K562 (cell line): ENCODE measurements around the gene CLCN6. TPM values are rescaled to one million over a fixed set of nuclear protein-coding genes. Genes with fewer than 3 reads are reported as not detected.

Experiments
- CC2D1A ChIP-seq: fragments of 450-650 bp; IDR thresholded peaks from 2 replicates; pipeline ENCODE4 v1.6.1; 2017; ENCODE audit warnings: mild to moderate bottlenecking
- DDX20 ChIP-seq: fragments of 450-650 bp; IDR thresholded peaks from 2 replicates; pipeline ENCODE4 v1.6.1; 2016; ENCODE audit warnings: missing genetic modification characterization, low read depth, mild to moderate bottlenecking, missing compliant biosample characterization, moderate library complexity
- ETV1 ChIP-seq: fragments of 450-650 bp; conservative IDR thresholded peaks from 2 replicates; pipeline ENCODE4 v1.6.1; 2016; ENCODE audit warnings: missing genetic modification characterization, control low read depth, low read depth, missing compliant biosample characterization
- JUND ChIP-seq, 2 experiments: IDR thresholded peaks; 2 replicates in 1 of 2; 3 replicates in 1 of 2; pipeline ENCODE4 v1.6.1; 2011; ENCODE audit warnings: borderline replicate concordance in 2 of 2, low read depth in 2 of 2, low read length in 2 of 2, improper control_type of control experiment in 1 of 2, missing biosample characterization in 1 of 2, missing genetic modification characterization in 1 of 2, missing genetic modification reagents in 1 of 2
- KAT7 ChIP-seq: sonication (generic); formaldehyde crosslinking; IDR thresholded peaks from 2 replicates; pipeline ENCODE4 v1.8.0; 2022; ENCODE audit warnings: missing genetic modification reagents, mild to moderate bottlenecking, borderline replicate concordance
- KDM2B ChIP-seq: fragments of 250-450 bp; sonication (Bioruptor Pico); IDR thresholded peaks from 2 replicates; pipeline ENCODE4 v1.8.0; 2021; ENCODE audit warnings: mild to moderate bottlenecking, moderate library complexity
- LEF1 ChIP-seq: fragments of 450-650 bp; IDR thresholded peaks from 2 replicates; pipeline ENCODE4 v1.6.1; 2016; ENCODE audit warnings: mild to moderate bottlenecking
- NELFE ChIP-seq: IDR thresholded peaks from 2 replicates; pipeline ENCODE4 v1.6.1; 2011; ENCODE audit warnings: mild to moderate bottlenecking; ENCODE audit not compliant: insufficient read depth, insufficient read length
- RBFOX2 ChIP-seq: fragments of 200-400 bp; formaldehyde crosslinking; IDR thresholded peaks from 2 replicates; pipeline ENCODE4 v1.6.1; 2017; ENCODE audit warnings: low read depth, mild to moderate bottlenecking, low read length, moderate library complexity
- RFX7 ChIP-seq: fragments of 250-450 bp; sonication (Bioruptor Pico); IDR thresholded peaks from 2 replicates; pipeline ENCODE4 v1.5.1; 2021; ENCODE audit warnings: mild to moderate bottlenecking
- SAFB2 ChIP-seq: fragments of 200-400 bp; formaldehyde crosslinking; IDR thresholded peaks from 2 replicates; pipeline ENCODE4 v1.6.1; 2018; ENCODE audit warnings: borderline replicate concordance, low read length, low read depth, moderate library complexity; ENCODE audit not compliant: severe bottlenecking
- SMARCA4 ChIP-seq: fragments of 450-650 bp; IDR thresholded peaks from 2 replicates; pipeline ENCODE4 v1.6.1; 2016
- SMARCB1 ChIP-seq: IDR thresholded peaks from 2 replicates; pipeline ENCODE4 v1.6.1; 2011; ENCODE audit warnings: improper control_type of control experiment, low read depth; ENCODE audit not compliant: insufficient read length
- STAG1 ChIP-seq: sonication (generic); formaldehyde crosslinking; IDR thresholded peaks from 2 replicates; pipeline ENCODE4 v1.5.0; 2020; ENCODE audit warnings: missing genetic modification reagents, borderline replicate concordance
- TARDBP ChIP-seq: fragments of 450-650 bp; IDR thresholded peaks from 2 replicates; pipeline ENCODE4 v1.6.1; 2016
- THRAP3 ChIP-seq: fragments of 450-650 bp; IDR thresholded peaks from 2 replicates; pipeline ENCODE4 v1.6.1; 2016; ENCODE audit warnings: mild to moderate bottlenecking, inconsistent platforms, borderline replicate concordance
- XRCC3 ChIP-seq: fragments of 450-650 bp; IDR thresholded peaks from 2 replicates; pipeline ENCODE4 v1.6.1; 2017; ENCODE audit warnings: mild to moderate bottlenecking, moderate library complexity
- ZNF124 ChIP-seq: sonication (generic); formaldehyde crosslinking; IDR thresholded peaks from 2 replicates; pipeline ENCODE4 v1.8.1; 2022; ENCODE audit warnings: missing genetic modification reagents
- ZNF431 ChIP-seq: sonication (generic); formaldehyde crosslinking; IDR thresholded peaks from 2 replicates; pipeline ENCODE4 v1.8.0; 2022; ENCODE audit warnings: mild to moderate bottlenecking, missing genetic modification reagents
- ZNF778 ChIP-seq: fragments of 450-650 bp; formaldehyde crosslinking; IDR thresholded peaks from 2 replicates; pipeline ENCODE4 v1.4.0; 2020; ENCODE audit warnings: mild to moderate bottlenecking, moderate library complexity
- polyA plus RNA-seq, 8 experiments: library from polyadenylated mRNA; depleted of rRNA in 4 of 8; stranded (reverse) in 5 of 8; unstranded in 3 of 8; fragments of >200 nt; fragmentation: Nextera tagmentation in 2 of 8; fragmentation: Illumina TruSeq in 1 of 8; extraction: Ambion mirVana in 2 of 8; extraction: Trizol in 1 of 8; gene quantifications; 2 replicates each; pipeline versions ENCODE4 v1.2.1 to v1.2.3, GENCODE V29; 2011 to 2014; ENCODE audit warnings: inconsistent platforms in 1 of 8, missing spikeins in 1 of 8
- total RNA-seq, 7 experiments: library from RNA; depleted of rRNA in 6 of 7; stranded (reverse); fragments of >200 nt in 6 of 7; fragmentation: Illumina TruSeq in 2 of 7; extraction: Trizol in 2 of 7; gene quantifications; 2 replicates each; pipeline versions ENCODE4 v1.2.1 to v1.2.3, GENCODE V29; 2011 to 2021; ENCODE audit warnings: low replicate concordance in 1 of 7
- TF ChIP-seq, protein P1 (sequence below): sonication (generic); formaldehyde crosslinking; IDR thresholded peaks from 2 replicates; pipeline ENCODE4 v1.8.0; 2022; ENCODE audit warnings: mild to moderate bottlenecking, missing genetic modification reagents
- TF ChIP-seq, protein P2 (sequence below), 2 experiments: fragments of 450-650 bp; IDR thresholded peaks; 2 replicates each; pipeline ENCODE4 v1.6.1; 2018; ENCODE audit warnings: mild to moderate bottlenecking in 2 of 2, low read depth in 1 of 2; ENCODE audit not compliant: partially characterized antibody in 2 of 2
- TF ChIP-seq, protein P3 (sequence below): sonication (generic); formaldehyde crosslinking; IDR thresholded peaks from 2 replicates; pipeline ENCODE4 v1.8.0; 2022; ENCODE audit warnings: missing genetic modification reagents, mild to moderate bottlenecking, moderate library complexity, borderline replicate concordance

Gene CLCN6
- total and polyA plus RNA-seq, 9 of the 15 experiments (the other 6 are each of a cell fraction or from before 2014, with no cell fraction given), result 2.0 to 21.8 (median 13.6) TPM

DNA sequence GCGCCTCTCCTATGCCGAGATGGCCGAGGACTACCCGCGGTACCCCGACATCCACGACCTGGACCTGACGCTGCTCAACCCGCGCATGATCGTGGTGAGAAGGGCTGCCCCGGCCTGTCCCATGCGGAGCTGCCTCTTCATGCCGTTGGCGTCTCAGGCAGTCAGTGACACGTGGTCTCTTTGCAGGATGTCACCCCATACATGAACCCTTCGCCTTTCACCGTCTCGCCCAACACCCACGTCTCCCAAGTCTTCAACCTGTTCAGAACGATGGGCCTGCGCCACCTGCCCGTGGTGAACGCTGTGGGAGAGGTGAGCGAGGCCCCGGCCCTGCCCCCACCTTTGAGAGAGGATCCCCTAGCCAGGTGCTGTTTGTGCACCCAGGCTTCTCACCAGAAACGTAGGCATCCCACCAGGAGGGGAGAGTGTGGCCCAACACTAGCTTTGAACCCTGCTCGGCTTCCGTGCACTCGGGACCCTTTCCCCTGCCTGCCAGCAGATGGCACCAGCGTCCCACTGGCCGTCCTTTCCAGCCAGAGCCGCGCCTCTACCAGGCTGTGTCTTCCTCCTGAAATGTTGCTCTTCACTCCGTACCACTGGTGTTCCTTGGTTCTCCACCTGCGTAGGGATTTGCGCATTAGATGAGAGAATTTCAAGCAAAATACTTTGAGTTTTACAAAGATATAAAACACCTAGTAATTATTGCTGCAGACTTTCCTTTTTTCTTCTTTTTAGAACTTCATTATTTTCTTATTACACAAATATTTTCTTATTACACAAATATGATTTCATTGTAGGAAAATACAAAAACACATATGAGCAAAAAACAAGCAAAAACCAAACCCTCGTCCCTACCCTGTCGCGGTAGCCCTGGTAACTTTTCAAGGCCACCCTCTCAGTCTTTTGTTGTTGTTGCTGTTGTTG lies 32.6 kb downstream of the CLCN6 start (continued):
- TF ChIP-seq, protein P1, sequence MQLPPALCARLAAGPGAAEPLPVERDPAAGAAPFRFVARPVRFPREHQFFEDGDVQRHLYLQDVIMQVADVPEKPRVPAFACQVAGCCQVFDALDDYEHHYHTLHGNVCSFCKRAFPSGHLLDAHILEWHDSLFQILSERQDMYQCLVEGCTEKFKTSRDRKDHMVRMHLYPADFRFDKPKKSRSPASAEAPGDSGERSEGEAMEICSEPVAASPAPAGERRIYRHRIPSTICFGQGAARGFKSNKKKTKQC (CRISPR knock-in tag), result peak; percentile 76
- TF ChIP-seq ETV1 (no peak), XRCC3 (no peak), SMARCA4 (0 out of 2 replicates have a peak, but pooled peaks have one; percentile 10), NELFE (no peak), DDX20 (tag) (no peak), THRAP3 (no peak; the same call in 1 of the 2 replicates), RBFOX2 (no peak; the same call in 1 of the 2 replicates), LEF1 (no peak), ZNF431 (CRISPR knock-in tag) (no peak), ZNF124 (no peak), CC2D1A (peak; percentile 91), STAG1 (CRISPR knock-in tag) (peak; percentile 99), TARDBP (peak; percentile 67; the same call in 1 of the 2 replicates), SMARCB1 (no peak), ZNF778 (CRISPR knock-in tag) (no peak), SAFB2 (no peak), KAT7 (CRISPR knock-in tag) (no peak), JUND (IDR thresholded peaks at IDR 0.05; ENCODE audit: borderline replicate concordance, low read depth, low read length) (peak; percentile 52; the same call in 1 of the 2 replicates), JUND (tag; IDR thresholded peaks at IDR 0.05; ENCODE audit: borderline replicate concordance, low read depth, low read length) (peak; percentile 56; the same call in 1 of the 3 replicates), RFX7 (no peak), KDM2B (CRISPR knock-in tag) (no peak)
- TF ChIP-seq, protein P2, sequence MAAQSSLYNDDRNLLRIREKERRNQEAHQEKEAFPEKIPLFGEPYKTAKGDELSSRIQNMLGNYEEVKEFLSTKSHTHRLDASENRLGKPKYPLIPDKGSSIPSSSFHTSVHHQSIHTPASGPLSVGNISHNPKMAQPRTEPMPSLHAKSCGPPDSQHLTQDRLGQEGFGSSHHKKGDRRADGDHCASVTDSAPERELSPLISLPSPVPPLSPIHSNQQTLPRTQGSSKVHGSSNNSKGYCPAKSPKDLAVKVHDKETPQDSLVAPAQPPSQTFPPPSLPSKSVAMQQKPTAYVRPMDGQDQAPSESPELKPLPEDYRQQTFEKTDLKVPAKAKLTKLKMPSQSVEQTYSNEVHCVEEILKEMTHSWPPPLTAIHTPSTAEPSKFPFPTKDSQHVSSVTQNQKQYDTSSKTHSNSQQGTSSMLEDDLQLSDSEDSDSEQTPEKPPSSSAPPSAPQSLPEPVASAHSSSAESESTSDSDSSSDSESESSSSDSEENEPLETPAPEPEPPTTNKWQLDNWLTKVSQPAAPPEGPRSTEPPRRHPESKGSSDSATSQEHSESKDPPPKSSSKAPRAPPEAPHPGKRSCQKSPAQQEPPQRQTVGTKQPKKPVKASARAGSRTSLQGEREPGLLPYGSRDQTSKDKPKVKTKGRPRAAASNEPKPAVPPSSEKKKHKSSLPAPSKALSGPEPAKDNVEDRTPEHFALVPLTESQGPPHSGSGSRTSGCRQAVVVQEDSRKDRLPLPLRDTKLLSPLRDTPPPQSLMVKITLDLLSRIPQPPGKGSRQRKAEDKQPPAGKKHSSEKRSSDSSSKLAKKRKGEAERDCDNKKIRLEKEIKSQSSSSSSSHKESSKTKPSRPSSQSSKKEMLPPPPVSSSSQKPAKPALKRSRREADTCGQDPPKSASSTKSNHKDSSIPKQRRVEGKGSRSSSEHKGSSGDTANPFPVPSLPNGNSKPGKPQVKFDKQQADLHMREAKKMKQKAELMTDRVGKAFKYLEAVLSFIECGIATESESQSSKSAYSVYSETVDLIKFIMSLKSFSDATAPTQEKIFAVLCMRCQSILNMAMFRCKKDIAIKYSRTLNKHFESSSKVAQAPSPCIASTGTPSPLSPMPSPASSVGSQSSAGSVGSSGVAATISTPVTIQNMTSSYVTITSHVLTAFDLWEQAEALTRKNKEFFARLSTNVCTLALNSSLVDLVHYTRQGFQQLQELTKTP (IDR thresholded peaks at IDR 0.05; ENCODE audit: low read depth in 1 of 2, partially characterized antibody in 2 of 2), result no peak
- TF ChIP-seq, protein P3, sequence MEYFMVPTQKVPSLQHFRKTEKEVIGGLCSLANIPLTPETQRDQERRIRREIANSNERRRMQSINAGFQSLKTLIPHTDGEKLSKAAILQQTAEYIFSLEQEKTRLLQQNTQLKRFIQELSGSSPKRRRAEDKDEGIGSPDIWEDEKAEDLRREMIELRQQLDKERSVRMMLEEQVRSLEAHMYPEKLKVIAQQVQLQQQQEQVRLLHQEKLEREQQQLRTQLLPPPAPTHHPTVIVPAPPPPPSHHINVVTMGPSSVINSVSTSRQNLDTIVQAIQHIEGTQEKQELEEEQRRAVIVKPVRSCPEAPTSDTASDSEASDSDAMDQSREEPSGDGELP (CRISPR knock-in tag), result peak; percentile 60; the same call in 1 of the 2 replicates
